HEK293T (cell line): ENCODE results near the gene HLCS.

ENCODE experiments used
- CTCF ChIA-PET: fragments of 350-600 bp; formaldehyde crosslinking; extraction: SDS; loops from one replicate; lab custom pipeline; 2021; ENCODE audit warnings: antibody characterized with exemption, inconsistent platforms; lab: Yijun Ruan, JAX
- POLR2A ChIA-PET: fragments of 350-600 bp; formaldehyde crosslinking; extraction: SDS; loops from one replicate; lab custom pipeline; 2020; ENCODE audit warnings: antibody characterized with exemption, inconsistent platforms; lab: Yijun Ruan, JAX
- DNase-seq: peaks from one replicate; pipeline ENCODE4 v3.0.0; 2012; ENCODE audit warnings: mixed read lengths; ENCODE audit errors: extremely low spot score
- ARNT ChIP-seq: fragments of 450-650 bp; IDR thresholded peaks from 2 replicates; pipeline ENCODE4 v1.6.1; 2017; ENCODE audit warnings: mild to moderate bottlenecking
- BHLHE40 ChIP-seq: fragments of 450-650 bp; IDR thresholded peaks from 2 replicates; pipeline ENCODE4 v1.6.1; 2016; ENCODE audit warnings: mild to moderate bottlenecking, moderate library complexity, borderline replicate concordance
- CTBP1 ChIP-seq: fragments of 450-650 bp; IDR thresholded peaks from 2 replicates; pipeline ENCODE4 v1.6.1; 2016; ENCODE audit warnings: borderline replicate concordance
- ELF4 ChIP-seq: fragments of 450-650 bp; IDR thresholded peaks from 2 replicates; pipeline ENCODE4 v1.6.1; 2017; ENCODE audit warnings: antibody characterized with exemption
- FOXA1 ChIP-seq: fragments of 450-650 bp; IDR thresholded peaks from 2 replicates; pipeline ENCODE4 v1.6.1; 2016; ENCODE audit warnings: mild to moderate bottlenecking
- FOXK2 ChIP-seq: fragments of 450-650 bp; IDR thresholded peaks from 2 replicates; pipeline ENCODE4 v1.6.1; 2016; ENCODE audit warnings: mild to moderate bottlenecking
- FOXM1 ChIP-seq: fragments of 450-650 bp; IDR thresholded peaks from 2 replicates; pipeline ENCODE4 v1.6.1; 2017; ENCODE audit warnings: mild to moderate bottlenecking, borderline replicate concordance
- HDGF ChIP-seq: fragments of 450-650 bp; IDR thresholded peaks from 2 replicates; pipeline ENCODE4 v1.6.1; 2017; ENCODE audit warnings: antibody characterized with exemption, borderline replicate concordance
- L3MBTL2 ChIP-seq: fragments of 450-650 bp; conservative IDR thresholded peaks from 2 replicates; pipeline ENCODE4 v1.6.1; 2016; ENCODE audit warnings: mild to moderate bottlenecking
- LEF1 ChIP-seq: fragments of 450-650 bp; IDR thresholded peaks from 2 replicates; pipeline ENCODE4 v1.6.1; 2017; ENCODE audit warnings: mild to moderate bottlenecking, borderline replicate concordance
- NFRKB ChIP-seq: fragments of 450-650 bp; IDR thresholded peaks from 2 replicates; pipeline ENCODE4 v1.6.1; 2016; ENCODE audit warnings: mild to moderate bottlenecking, moderate library complexity
- PKNOX1 ChIP-seq: fragments of 450-650 bp; IDR thresholded peaks from 2 replicates; pipeline ENCODE4 v1.6.1; 2016
- SP1 ChIP-seq: fragments of 450-650 bp; IDR thresholded peaks from 2 replicates; pipeline ENCODE4 v1.6.1; 2017
- SUZ12 ChIP-seq: fragments of 450-650 bp; IDR thresholded peaks from 2 replicates; pipeline ENCODE4 v1.6.1; 2016; ENCODE audit warnings: mild to moderate bottlenecking
- TARDBP ChIP-seq: fragments of 450-650 bp; IDR thresholded peaks from 2 replicates; pipeline ENCODE4 v1.6.1; 2016
- ZNF384 ChIP-seq: fragments of 450-650 bp; IDR thresholded peaks from 2 replicates; pipeline ENCODE4 v1.6.1; 2016

The HLCS gene

GRCh38 chr21:36716387-36716786 is 250.1 kb downstream of the HLCS start:
- DNase-seq = no peak
- TF ChIP-seq HDGF = no peak
- TF ChIP-seq L3MBTL2 = no peak
- TF ChIP-seq BHLHE40 = no peak
- no peak for TF ChIP-seq PKNOX1
- no peak for TF ChIP-seq CTBP1
- TF ChIP-seq NFRKB = no peak
- POLR2A ChIA-PET = no interaction called here
- CTCF ChIA-PET = interaction anchor here (0.7 kb wide), 1 partner anchor 1982 kb away, joined by 9 read pairs; no protein-coding TSS in a partner anchor

GRCh38 chr21:36713746-36714145 is 252.7 kb downstream of the HLCS start:
- ChIA-PET POLR2A (no interaction called here), CTCF (no interaction called here)
- no peak for DNase-seq
- TF ChIP-seq BHLHE40 = no peak
- TF ChIP-seq FOXA1 = no peak
- no peak for TF ChIP-seq HDGF
- TF ChIP-seq LEF1 = no peak
- TF ChIP-seq PKNOX1 = no peak
- TF ChIP-seq FOXM1 = no peak
- TF ChIP-seq ZNF384 = no peak
- no peak for TF ChIP-seq L3MBTL2
- TF ChIP-seq NFRKB = no peak
- no peak for TF ChIP-seq TARDBP
- no peak for TF ChIP-seq ARNT
- TF ChIP-seq SUZ12 = no peak
- no peak for TF ChIP-seq ELF4
- no peak for TF ChIP-seq CTBP1
- TF ChIP-seq FOXK2 = no peak
- no peak for TF ChIP-seq SP1

DNA sequence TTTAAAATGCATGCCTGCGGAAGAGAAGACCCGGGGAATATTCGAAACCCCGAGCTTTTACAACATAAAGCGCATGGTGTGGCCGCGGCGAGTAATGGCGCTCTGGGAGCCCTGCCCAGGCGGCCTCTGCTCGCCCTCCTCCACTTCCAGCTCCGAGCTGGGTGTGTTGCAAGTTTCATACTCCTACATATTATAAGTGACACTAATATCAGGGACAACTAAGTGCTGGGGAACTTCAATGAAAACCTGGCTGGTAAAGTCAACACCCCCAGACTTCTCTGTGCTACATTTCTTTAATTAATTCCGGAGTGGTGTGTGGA is 255.8 kb downstream of the HLCS start:
- POLR2A ChIA-PET = no interaction called here
- DNase-seq = no peak
- no peak for TF ChIP-seq LEF1
- TF ChIP-seq ZNF384 = no peak
- CTCF ChIA-PET = interaction anchor here (0.7 kb wide), 1 partner anchor 19 kb away, joined by 3 read pairs; no protein-coding TSS in a partner anchor

DNA sequence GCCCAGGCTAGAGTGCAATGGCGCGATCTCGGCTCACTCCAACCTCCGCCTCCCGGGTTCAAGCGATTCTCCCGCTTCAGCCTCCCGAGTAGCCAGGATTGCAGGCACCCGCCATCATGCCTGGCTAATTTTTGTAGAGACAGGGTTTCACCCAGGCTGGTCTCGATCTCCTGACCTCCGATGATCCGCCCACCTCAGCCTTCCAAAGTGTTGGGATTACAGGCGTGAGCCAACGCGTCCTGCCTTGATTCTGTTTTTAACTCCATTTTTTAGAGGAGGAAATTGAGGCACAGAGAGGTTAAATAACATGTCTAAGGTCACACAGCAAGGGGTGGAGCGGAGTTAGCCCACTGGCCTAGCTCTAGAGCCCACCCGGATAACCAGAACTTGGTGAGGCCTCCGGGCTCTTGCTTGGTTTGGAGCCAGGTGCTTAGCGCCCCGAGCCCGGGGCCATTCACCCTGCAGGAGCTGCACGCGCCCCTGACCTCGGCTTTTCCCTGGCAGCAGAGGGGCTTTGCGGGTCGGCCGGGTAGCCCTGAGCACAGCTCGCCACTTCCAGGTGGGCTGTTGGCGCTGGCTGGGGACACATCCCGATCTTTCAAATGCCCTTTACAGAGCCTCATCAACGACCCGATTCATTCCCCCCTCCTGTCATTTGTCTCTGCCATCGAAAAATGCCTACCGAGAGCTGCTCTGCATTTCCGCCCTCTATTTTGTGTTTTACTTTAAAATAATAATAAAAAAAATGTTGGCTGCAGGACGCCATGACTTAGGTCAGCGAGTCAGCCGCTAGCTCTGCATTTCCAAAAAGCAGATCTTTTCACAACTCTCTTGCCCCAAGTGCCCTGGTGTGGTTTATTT is 256.4 kb downstream of the HLCS start:
- ChIA-PET POLR2A (no interaction called here), CTCF (interaction anchor here (0.7 kb wide), 1 partner anchor 19 kb away, joined by 3 read pairs; no protein-coding TSS in a partner anchor)
- TF ChIP-seq ARNT = no peak
- no peak for TF ChIP-seq CTBP1
- no peak for TF ChIP-seq BHLHE40
- no peak for TF ChIP-seq HDGF
- DNase-seq = no peak

DNA sequence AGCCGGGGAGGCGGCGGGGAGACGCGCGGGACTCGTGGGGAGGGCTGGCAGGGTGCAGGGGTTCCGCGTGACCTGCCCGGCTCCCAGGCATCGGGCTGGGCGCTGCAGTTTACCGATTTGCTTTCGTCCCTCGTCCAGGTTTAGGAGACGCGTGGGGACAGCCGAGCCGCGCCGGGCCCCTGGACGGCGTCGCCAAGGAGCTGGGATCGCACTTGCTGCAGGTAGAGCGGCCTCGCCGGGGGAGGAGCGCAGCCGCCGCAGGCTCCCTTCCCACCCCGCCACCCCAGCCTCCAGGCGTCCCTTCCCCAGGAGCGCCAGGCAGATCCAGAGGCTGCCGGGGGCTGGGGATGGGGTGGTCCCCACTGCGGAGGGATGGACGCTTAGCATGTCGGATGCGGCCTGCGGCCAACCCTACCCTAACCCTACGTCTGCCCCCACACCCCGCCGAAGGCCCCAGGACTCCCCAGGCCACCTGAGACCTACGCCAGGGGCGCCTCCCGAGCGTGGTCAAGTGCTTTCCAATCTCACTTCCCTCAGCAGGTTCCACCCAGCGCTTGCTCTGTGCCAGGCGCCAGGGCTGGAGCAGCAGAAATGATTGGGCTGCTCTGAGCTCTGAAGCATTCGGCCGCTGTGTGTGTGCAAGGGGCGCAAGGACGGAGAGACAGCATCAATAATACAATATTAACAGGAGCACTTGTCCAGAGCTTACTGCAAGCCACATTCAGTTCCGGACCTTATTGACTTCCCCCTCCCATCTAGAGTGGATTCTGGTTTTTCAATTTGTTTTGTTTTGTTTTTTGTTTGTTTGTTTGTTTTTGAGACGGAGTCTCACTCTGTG is 257.2 kb downstream of the HLCS start:
- POLR2A ChIA-PET = no interaction called here
- CTCF ChIA-PET = no interaction called here
- TF ChIP-seq NFRKB (no peak), SUZ12 (no peak), FOXK2 (no peak), ARNT (no peak), SP1 (no peak), FOXA1 (no peak), ZNF384 (no peak), LEF1 (no peak), CTBP1 (no peak)
- no peak for DNase-seq

GRCh38 chr21:36708286-36709029 is 258.0 kb downstream of the HLCS start:
- TF ChIP-seq ZNF384 = no peak
- TF ChIP-seq ARNT = no peak
- TF ChIP-seq TARDBP = no peak
- no peak for TF ChIP-seq ELF4
- TF ChIP-seq PKNOX1 = no peak
- no peak for TF ChIP-seq FOXA1
- no peak for TF ChIP-seq SP1
- no peak for TF ChIP-seq CTBP1
- TF ChIP-seq L3MBTL2 = no peak
- no peak for TF ChIP-seq SUZ12
- TF ChIP-seq FOXK2 = no peak
- TF ChIP-seq FOXM1 = no peak
- TF ChIP-seq BHLHE40 = no peak
- no peak for TF ChIP-seq LEF1
- no peak for TF ChIP-seq NFRKB
- no peak for TF ChIP-seq HDGF
- ChIA-PET POLR2A (no interaction called here), CTCF (no interaction called here)
- DNase-seq = no peak
